HFF-Myc (cell line): ENCODE measurements around the gene ADARB1.

ENCODE experiments used
- DNase-seq: peaks from one replicate; pipeline ENCODE4 v3.0.0-alpha.2; 2011; ENCODE audit warnings: low read depth; ENCODE audit errors: extremely low read depth
- H3K4me3 ChIP-seq: replicated peaks from 2 replicates; pipeline ENCODE4 v1.5.1; 2011; ENCODE audit warnings: low read depth, mild to moderate bottlenecking, control low read depth, low read length
- CTCF ChIP-seq: IDR thresholded peaks from 2 replicates; pipeline ENCODE4 v1.5.1; 2012; ENCODE audit warnings: mild to moderate bottlenecking, low read depth, low read length, control low read depth; ENCODE audit errors: missing control alignments

The ADARB1 gene

GRCh38 chr21:45155910-45156309 lies 81.5 kb downstream of the ADARB1 start:
- DNase-seq = no peak
- no peak for TF ChIP-seq CTCF
- no peak overlapping the region for H3K4me3 ChIP-seq

- TF ChIP-seq CTCF = no peak
- H3K4me3 ChIP-seq = no peak overlapping the region
- DNase-seq = no peak
Measured at GRCh38 chr21:45156459-45156858, 82.1 kb downstream of the ADARB1 start.

- TF ChIP-seq CTCF = no peak
- no peak for DNase-seq
- no peak overlapping the region for H3K4me3 ChIP-seq
Measured at GRCh38 chr21:45157932-45158331, 83.6 kb downstream of the ADARB1 start.

- H3K4me3 ChIP-seq = no peak overlapping the region
- no peak for DNase-seq
- TF ChIP-seq CTCF = no peak
Measured at GRCh38 chr21:45158491-45159423, 84.4 kb downstream of the ADARB1 start.

- TF ChIP-seq CTCF = no peak
- no peak overlapping the region for H3K4me3 ChIP-seq
- no peak for DNase-seq
Measured at GRCh38 chr21:45160198-45160597, 85.8 kb downstream of the ADARB1 start.

GRCh38 chr21:45161038-45161945 lies 86.9 kb downstream of the ADARB1 start:
- TF ChIP-seq CTCF = no peak
- DNase-seq = no peak
- no peak overlapping the region for H3K4me3 ChIP-seq
